ENCODE data around the gene GMPPA. TPM values are rescaled to one million over a fixed set of nuclear protein-coding genes. Genes with fewer than 3 reads are reported as not detected.

Gene GMPPA
- total RNA-seq, 6 experiments from 2014 or later = 21.7 to 54.1 (median 40.2) TPM

GRCh38 chr2:219488149-219488843, 10.4 kb upstream of the GMPPA start:
- 80% methylated on average over 1 of the region's 17 CpGs for WGBS (ENCODE audit: insufficient coverage, low coverage, low lambda C conversion rate, missing lambda C conversion rate)

GRCh38 chr2:219488844-219489194, 9.9 kb upstream of the GMPPA start:
- Histone ChIP-seq H3K27ac (no peak overlapping the region), H3K4me1 (no peaks in the 10 kb centered on the region), H3K4me3 (no peak overlapping the region), H3K36me3 (no peaks in the 10 kb centered on the region), H3K27me3 (peaks cover 0 to 15% of the 10 kb centered on the region in 2 donors), H3K9me3 (no peaks in the 10 kb centered on the region)
- intact Hi-C loops (cut with DNase I) = no loop called here
- DNase-seq = no peak
- no peak for TF ChIP-seq CTCF (IDR thresholded peaks at IDR 0.05)
- no peak for TF ChIP-seq POLR2A (IDR thresholded peaks at IDR 0.05)
- no CpG with 5 or more reads among the region's 14 CpGs for WGBS (ENCODE audit: insufficient coverage, low coverage, low lambda C conversion rate, missing lambda C conversion rate)
- no peak for ATAC-seq

More at GRCh38 chr2:219488149-219488843, 10.4 kb upstream of the GMPPA start:
- Histone ChIP-seq H3K4me3 (no peak overlapping the region), H3K27me3 (peaks cover 0 to 20% of the 10 kb centered on the region in 2 donors), H3K4me1 (no peaks in the 10 kb centered on the region), H3K9me3 (no peaks in the 10 kb centered on the region), H3K36me3 (no peaks in the 10 kb centered on the region), H3K27ac (no peak overlapping the region)
- ATAC-seq (no peak), DNase-seq (no peak)
- TF ChIP-seq CTCF (IDR thresholded peaks at IDR 0.05) (no peak), POLR2A (IDR thresholded peaks at IDR 0.05) (no peak)
- intact Hi-C loops (cut with DNase I) = no loop called here

GRCh38 chr2:219489315-219489714, 9.4 kb upstream of the GMPPA start:
- no peak overlapping the region for H3K27ac ChIP-seq
- TF ChIP-seq CTCF (IDR thresholded peaks at IDR 0.05) (no peak), POLR2A (IDR thresholded peaks at IDR 0.05) (no peak)
- ATAC-seq = no peak
- DNase-seq = no peak
- no peaks in the 10 kb centered on the region for H3K9me3 ChIP-seq
- no peak overlapping the region for H3K4me3 ChIP-seq
- H3K36me3 ChIP-seq = no peaks in the 10 kb centered on the region
- peaks cover 0 to 10% of the 10 kb centered on the region in 2 donors for H3K27me3 ChIP-seq
- no peaks in the 10 kb centered on the region for H3K4me1 ChIP-seq
- intact Hi-C loops (cut with DNase I) = no loop called here
- 75% methylated on average over 5 of the region's 9 CpGs for WGBS (ENCODE audit: insufficient coverage, low coverage, low lambda C conversion rate, missing lambda C conversion rate)

GRCh38 chr2:219490186-219490585, 8.5 kb upstream of the GMPPA start:
- H3K36me3 ChIP-seq = no peaks in the 10 kb centered on the region
- no peaks in the 10 kb centered on the region for H3K4me1 ChIP-seq
- no peak for ATAC-seq
- no peaks in the 10 kb centered on the region for H3K9me3 ChIP-seq
- DNase-seq = no peak
- no peak for TF ChIP-seq POLR2A (IDR thresholded peaks at IDR 0.05)
- TF ChIP-seq CTCF (IDR thresholded peaks at IDR 0.05) = no peak
- H3K4me3 ChIP-seq = no peak overlapping the region
- WGBS (ENCODE audit: insufficient coverage, low coverage, low lambda C conversion rate, missing lambda C conversion rate) = no CpG with 5 or more reads among the region's 23 CpGs
- no peak overlapping the region for H3K27ac ChIP-seq
- intact Hi-C loops (cut with DNase I) = no loop called here
- peaks cover 0 to 3% of the 10 kb centered on the region in 2 donors for H3K27me3 ChIP-seq

Data from right lobe of liver (tissue), 6 donors.